Lower leg skin (tissue), 3 donors: ENCODE data around the gene XPR1.

Source experiments
- POLR2A ChIP-seq, 2 donors: fragments of 450-650 bp; IDR thresholded peaks; one replicate each; pipeline ENCODE4 v1.6.1; 2016 to 2017; ENCODE audit warnings: antibody characterized with exemption in 2 of 2, mild to moderate bottlenecking in 1 of 2, moderate library complexity in 1 of 2
- TF ChIP-seq, protein P1 (sequence below), 3 donors: fragments of 450-650 bp; IDR thresholded peaks; one replicate each; pipeline ENCODE4 v1.5.1; 2016; ENCODE audit warnings: antibody characterized with exemption in 3 of 3, mild to moderate bottlenecking in 3 of 3, moderate library complexity in 2 of 3

DNA sequence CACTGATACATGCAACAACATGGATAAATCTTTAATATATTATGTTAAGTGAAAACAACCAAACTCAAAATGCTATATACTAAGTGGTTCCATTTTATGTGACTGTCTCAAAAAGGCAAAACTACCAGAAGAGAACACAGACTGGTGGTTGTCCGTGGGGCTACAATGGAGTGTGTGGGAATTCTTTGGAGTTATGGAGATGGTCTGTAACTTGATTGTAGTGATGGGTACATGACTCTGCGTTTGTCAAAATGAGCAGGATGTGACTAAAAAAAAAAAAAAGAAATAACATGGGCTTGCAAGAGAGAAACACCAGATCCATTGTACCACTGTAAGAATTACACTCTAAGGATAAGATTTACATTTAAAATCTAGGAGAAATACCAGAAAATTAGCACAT is 228.7 kb downstream of the XPR1 start:
- TF ChIP-seq, protein P1, sequence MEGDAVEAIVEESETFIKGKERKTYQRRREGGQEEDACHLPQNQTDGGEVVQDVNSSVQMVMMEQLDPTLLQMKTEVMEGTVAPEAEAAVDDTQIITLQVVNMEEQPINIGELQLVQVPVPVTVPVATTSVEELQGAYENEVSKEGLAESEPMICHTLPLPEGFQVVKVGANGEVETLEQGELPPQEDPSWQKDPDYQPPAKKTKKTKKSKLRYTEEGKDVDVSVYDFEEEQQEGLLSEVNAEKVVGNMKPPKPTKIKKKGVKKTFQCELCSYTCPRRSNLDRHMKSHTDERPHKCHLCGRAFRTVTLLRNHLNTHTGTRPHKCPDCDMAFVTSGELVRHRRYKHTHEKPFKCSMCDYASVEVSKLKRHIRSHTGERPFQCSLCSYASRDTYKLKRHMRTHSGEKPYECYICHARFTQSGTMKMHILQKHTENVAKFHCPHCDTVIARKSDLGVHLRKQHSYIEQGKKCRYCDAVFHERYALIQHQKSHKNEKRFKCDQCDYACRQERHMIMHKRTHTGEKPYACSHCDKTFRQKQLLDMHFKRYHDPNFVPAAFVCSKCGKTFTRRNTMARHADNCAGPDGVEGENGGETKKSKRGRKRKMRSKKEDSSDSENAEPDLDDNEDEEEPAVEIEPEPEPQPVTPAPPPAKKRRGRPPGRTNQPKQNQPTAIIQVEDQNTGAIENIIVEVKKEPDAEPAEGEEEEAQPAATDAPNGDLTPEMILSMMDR (IDR thresholded peaks at IDR 0.05) = no peak
- no peak for TF ChIP-seq POLR2A (IDR thresholded peaks at IDR 0.05)
